HPDE6-E6E7 (cell line): ENCODE data around the gene ATP2A3.

ENCODE experiments used
- DNase-seq: peaks from one replicate; pipeline ENCODE4 v3.0.0; 2011; ENCODE audit warnings: missing footprints; ENCODE audit errors: extremely low spot score

ATP2A3 gene

GRCh38 chr17:3964203-3965117 is at the start of gene ATP2A3:
Gene ATP2A3 (minus strand): TSS chr17:3964437. CDS start chr17:3964291, 146 bp downstream.
- DNase-seq = no peak

GRCh38 chr17:4010754-4011153 is 46.5 kb upstream of the ATP2A3 start:
- no peak for DNase-seq

GRCh38 chr17:4009186-4009785 is 45.0 kb upstream of the ATP2A3 start:
- DNase-seq = no peak

- DNase-seq = no peak
Observed at GRCh38 chr17:4008441-4009185, 44.4 kb upstream of the ATP2A3 start.

DNA sequence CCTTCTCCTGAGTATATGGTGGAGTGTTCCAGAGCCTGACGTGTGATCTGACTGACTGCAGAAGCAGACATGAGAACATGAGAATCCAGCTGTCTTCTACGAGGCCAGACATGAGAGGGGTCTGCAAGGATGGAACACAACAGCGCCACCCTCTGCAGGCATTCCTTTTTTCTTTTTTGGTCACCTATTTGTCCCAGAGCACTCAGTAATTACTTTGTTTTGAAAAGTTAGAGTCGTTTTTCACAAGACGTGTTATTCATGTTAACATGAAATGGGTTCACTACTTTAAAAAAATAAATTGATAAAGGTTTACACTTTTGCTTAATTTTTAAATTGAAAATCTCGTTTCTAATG is 43.8 kb upstream of the ATP2A3 start:
- no peak for DNase-seq

DNA sequence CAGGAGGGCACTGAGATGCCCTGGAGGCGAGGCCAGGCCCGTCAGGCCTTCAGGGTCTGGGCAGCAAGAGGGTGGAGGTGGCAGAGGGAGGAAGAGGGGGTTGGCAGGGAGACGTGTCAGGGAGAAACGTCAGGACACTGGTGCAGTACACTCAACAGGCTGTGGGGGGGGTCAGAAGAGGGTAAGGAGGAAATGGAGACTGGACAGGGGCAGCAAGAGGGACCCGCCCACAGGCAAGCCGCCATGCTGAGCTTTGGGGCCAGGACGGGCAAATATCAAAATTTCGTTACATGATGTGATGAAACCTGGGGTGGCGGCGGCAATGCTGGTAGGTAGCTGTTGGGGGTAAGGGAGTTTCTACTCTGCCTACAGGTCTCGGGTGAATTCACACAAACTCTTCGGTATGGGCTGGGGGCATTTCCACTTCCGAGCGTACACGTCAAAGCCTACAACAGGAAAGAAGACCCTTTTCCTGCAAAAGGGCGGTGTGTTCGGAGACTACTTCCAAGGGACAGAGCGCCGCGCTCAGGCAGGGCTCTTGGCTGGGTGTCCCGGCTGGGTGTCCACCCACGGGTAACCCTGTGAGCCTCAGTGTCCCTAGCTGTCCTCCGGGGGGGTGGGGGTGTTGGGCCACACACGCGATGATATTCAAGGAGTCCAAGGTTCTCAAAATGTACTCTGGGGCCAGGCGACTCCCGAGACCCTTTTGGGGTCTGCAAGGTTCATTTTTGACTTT is 43.3 kb upstream of the ATP2A3 start:
- DNase-seq = no peak

- no peak for DNase-seq
Observed at GRCh38 chr17:4006745-4007211, 42.5 kb upstream of the ATP2A3 start.

DNA sequence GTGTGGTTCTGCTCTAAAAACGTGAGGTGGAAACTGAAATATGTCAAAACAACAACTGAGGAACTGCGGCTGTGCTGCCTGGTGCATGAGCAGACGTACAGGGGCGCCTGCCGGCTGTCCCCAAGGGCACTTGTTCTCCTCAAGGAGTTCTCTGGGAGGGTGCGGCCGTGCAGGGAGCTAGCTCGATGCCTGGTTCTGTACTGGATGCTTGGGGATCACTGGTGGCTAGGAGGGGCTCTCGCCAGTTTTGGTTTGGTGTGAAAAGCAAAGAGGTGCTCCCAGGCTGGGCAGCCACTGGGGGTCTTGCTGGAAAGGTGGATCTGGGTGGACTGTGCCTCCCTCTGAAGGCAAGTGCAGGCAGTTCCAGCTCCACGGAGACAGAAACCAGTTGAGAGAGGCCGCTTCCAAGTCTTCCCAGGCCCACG is 41.9 kb upstream of the ATP2A3 start:
- DNase-seq = no peak

GRCh38 chr17:4005296-4006164 is 41.3 kb upstream of the ATP2A3 start:
- DNase-seq = no peak

DNA sequence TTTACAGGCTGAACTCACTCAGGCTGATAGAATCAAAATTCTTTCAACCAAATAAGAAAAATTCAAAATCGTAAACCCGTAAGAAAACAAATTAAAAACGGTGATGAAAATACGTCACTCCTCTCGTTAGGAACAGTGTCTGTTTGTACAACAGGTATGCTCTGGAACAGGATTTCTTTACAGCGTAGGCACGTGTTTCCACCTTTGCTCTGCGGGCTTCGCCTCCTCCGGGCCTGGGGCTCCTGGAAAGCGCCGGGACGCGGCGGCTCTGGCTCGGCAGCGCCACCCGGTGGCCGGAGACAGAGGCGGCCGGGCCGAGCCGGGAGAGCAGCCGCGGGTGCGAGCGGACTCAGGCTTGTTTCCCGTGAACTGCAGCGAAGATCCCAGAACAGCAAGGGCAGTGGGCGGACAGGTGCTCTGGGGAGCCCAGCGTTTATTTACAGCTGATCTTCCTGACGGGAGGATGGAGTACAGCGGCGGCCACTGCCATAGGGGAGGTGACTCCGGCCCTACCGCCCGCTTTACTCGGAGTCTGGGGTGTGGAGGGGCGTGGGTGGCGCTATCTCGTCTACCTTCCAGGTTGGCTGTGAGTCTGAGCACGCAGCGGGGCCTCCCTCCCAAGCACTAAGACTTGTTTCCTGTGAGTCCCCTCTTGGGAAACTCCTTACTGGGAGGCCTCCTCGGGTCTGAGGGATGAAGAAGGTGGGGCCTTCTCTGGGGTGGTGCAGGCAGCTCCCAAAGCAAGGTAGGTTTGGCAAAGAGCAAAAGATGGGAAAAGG is 40.5 kb upstream of the ATP2A3 start:
- no peak for DNase-seq

- no peak for DNase-seq
Observed at GRCh38 chr17:4003501-4004421, 39.5 kb upstream of the ATP2A3 start.

- DNase-seq = no peak
Observed at GRCh38 chr17:4003131-4003500, 38.9 kb upstream of the ATP2A3 start.

- DNase-seq = no peak
Observed at GRCh38 chr17:4001048-4001590, 36.9 kb upstream of the ATP2A3 start.

DNA sequence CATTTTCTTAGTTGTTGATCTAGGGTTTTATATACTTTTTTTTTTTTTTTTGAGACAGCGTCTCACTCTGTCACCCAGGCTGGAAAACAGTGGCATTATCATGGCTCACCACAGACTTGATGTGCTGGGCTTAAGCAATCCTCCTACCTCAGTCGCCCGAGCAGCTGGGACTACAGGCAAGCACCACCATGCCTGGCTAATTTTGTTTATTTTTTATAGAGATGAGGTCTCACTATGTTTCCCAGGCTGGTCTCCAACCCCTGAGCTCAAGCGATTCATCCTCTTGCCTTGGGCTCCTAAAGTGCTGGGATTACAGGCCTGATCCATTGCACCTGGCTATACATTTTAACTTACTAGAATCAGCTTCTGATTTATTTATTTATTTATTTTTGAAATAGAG is 34.2 kb upstream of the ATP2A3 start:
- no peak for DNase-seq

DNA sequence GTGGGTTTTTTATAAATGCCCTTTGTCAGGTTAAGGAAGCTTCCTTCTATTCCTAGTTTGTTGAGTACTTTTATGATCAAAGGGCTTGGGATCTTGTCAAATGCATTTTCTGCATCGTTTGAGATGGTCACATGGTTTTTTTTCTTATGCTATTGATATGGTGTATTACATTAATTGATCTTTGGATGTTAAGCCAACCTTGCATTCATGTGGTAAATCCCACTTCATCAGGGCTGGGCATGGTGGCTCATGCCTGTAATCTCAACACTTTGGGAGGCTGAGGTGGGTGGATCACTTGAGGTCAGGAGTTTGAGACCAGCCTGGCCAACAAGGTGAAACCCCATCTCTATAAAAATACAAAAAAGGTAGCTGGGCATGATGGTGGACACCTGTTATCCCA is 30.8 kb upstream of the ATP2A3 start:
- no peak for DNase-seq

DNA sequence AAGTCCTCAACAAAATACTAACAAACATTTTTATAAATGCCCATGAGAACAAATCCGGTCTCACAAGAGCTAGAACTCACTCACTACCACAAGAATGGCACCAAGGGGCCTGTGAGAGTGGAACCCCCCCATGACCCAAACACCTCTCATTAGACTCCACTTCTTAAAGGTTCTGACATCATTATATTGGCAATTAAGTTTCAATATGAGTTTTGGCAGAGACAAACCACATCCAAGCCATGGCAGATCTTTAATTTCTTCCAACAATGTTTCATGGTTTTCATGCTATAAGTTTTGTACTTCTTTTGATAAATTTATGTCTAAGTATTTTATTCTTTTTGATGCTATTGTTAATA is 30.0 kb upstream of the ATP2A3 start:
- no peak for DNase-seq

DNA sequence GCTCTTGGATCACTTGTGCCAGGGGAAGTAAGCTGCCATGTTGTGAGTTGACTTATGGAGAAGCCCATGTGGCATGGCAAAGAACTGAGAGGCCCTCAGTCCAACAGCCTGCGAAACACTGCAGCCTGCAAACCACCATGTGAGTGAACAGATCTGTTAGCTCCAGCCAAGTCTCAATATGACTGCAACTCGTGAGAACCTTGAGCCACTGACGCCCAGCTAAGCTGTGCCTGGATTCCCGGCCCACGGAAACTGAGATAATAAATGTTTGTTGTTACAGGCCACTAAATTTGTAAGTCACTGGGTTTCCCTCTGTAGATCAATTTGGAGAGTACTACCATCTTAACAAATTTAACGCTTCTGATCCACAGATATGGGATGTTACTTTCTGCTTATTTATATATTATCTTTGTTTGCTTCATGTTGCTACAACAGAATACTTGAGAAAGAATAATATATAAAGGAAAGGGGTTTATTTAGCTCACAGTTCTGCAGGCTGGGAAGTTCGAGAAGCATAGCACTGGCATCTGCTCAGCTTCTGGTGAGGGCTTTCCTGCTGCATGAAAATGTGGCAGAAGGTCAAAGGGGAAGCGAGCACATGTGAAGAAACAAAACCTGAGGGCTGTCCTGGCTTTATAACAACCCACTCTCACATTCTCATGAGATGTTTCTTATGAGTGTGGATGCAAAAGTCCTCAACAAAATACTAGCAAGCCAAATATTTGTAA is 29.4 kb upstream of the ATP2A3 start:
- no peak for DNase-seq

DNA sequence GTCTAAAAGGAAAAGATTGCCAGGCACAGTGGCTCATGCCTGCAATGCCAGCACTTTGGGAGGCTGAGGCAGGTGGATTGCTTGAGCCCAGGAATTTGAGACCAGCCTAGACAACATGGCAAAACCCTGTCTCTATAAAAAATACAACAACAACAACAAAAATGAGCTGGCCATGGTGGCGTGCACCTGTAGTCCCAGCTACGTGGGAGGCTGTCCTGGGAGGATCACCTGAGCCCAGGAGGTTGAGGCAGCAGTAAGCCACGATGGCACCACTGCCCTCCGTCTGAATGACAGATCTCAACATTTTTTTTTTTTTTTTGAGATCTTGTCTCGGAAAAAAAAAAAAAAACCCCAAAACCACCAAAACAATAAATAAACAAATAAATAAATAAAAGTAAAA is 28.1 kb upstream of the ATP2A3 start:
- no peak for DNase-seq
